H1 (cell line): Measurements from ENCODE around the gene CPTP. TPM values are rescaled to one million over a fixed set of nuclear protein-coding genes. Genes with fewer than 3 reads are reported as not detected.
A peak's percentile ranks its signal among the peaks of the same experiment; 100 is the strongest.

Experiments used
- CTCF ChIA-PET: fragments of 300-600 bp; sonication (Branson Sonifier 250); formaldehyde crosslinking; loops from one replicate; lab custom pipeline; 2021; ENCODE audit not compliant: partially characterized antibody; lab: Charles Lee
- POLR2A ChIA-PET: fragments of 300-600 bp; sonication (Branson Sonifier 250); formaldehyde crosslinking; loops from one replicate; lab custom pipeline; 2021; ENCODE audit warnings: inconsistent platforms; ENCODE audit not compliant: partially characterized antibody; lab: Charles Lee
- DNase-seq, 2 experiments: peaks; one replicate each; pipeline versions ENCODE4 v3.0.0 to v3.0.0-alpha.2; 2010 to 2022; ENCODE audit warnings: low spot score in 2 of 2, low read depth in 1 of 2, mixed read lengths in 1 of 2
- FAIRE-seq: peaks from 2 replicates; lab custom pipeline; 2011; peaks lifted over from hg19 to GRCh38; lab: Jason Lieb, UNC
- H2AFZ ChIP-seq: 2 replicates; pipeline ENCODE4 v1.8.1; 2012; ENCODE audit warnings: low read length, inconsistent platforms
- H2AK5ac ChIP-seq: 2 replicates; pipeline ENCODE4 v1.6.1; 2013; ENCODE audit warnings: low read depth, low read length
- H2BK120ac ChIP-seq: replicated peaks from 2 replicates; pipeline ENCODE3; 2013; ENCODE audit warnings: low read depth, low read length, inconsistent platforms
- H2BK12ac ChIP-seq: 2 replicates; pipeline ENCODE4 v1.6.1; 2013; ENCODE audit warnings: low read depth, low read length
- H2BK15ac ChIP-seq: 2 replicates; pipeline ENCODE4 v1.6.1; 2013; ENCODE audit warnings: low read length
- H2BK20ac ChIP-seq: 2 replicates; pipeline ENCODE4 v1.6.1; 2013; ENCODE audit warnings: low read length
- H2BK5ac ChIP-seq: 2 replicates; pipeline ENCODE4 v1.6.1; 2013; ENCODE audit warnings: low read depth, low read length
- H3K14ac ChIP-seq: 2 replicates; pipeline ENCODE4 v1.6.1; 2013; ENCODE audit warnings: inconsistent platforms; ENCODE audit not compliant: insufficient read length
- H3K18ac ChIP-seq: 2 replicates; pipeline ENCODE4 v1.6.1; 2013; ENCODE audit warnings: low read length; ENCODE audit errors: extremely low read depth
- H3K23ac ChIP-seq: 2 replicates; pipeline ENCODE4 v1.6.1; 2013; ENCODE audit warnings: inconsistent platforms; ENCODE audit not compliant: insufficient read length
- H3K23me2 ChIP-seq: 2 replicates; pipeline ENCODE4 v1.6.1; 2013; ENCODE audit warnings: low read depth, low read length
- H3K27ac ChIP-seq: 2 replicates; pipeline ENCODE4 v1.6.1; 2011; ENCODE audit warnings: low read depth, low read length, inconsistent platforms
- H3K27me3 ChIP-seq, 4 experiments: replicated peaks in 1 of 4; 1 replicate in 1 of 4; 2 replicates in 3 of 4; pipeline versions ENCODE4 v1.6.1 to v1.8.1; 2011 to 2013; ENCODE audit warnings: low read length in 3 of 4, mild to moderate bottlenecking in 3 of 4, inconsistent platforms in 2 of 4, mixed read lengths in 2 of 4, moderate library complexity in 1 of 4; ENCODE audit not compliant: control insufficient read depth in 3 of 4, insufficient read depth in 3 of 4; ENCODE audit errors: extremely low read depth in 1 of 4
- H3K36me3 ChIP-seq, 4 experiments: 2 replicates each; pipeline versions ENCODE4 v1.6.1 to v1.8.1; 2011 to 2013; ENCODE audit warnings: mild to moderate bottlenecking in 4 of 4, low read length in 3 of 4, moderate library complexity in 2 of 4, control low read depth in 1 of 4, inconsistent platforms in 1 of 4; ENCODE audit not compliant: insufficient read depth in 4 of 4, control insufficient read depth in 2 of 4
- H3K4ac ChIP-seq: replicated peaks from 2 replicates; pipeline ENCODE3; 2013; ENCODE audit warnings: low read length, low read depth, mixed read lengths, inconsistent platforms; ENCODE audit not compliant: insufficient read length
- H3K4me1 ChIP-seq, 4 experiments: replicated peaks in 1 of 4; 1 replicate in 1 of 4; 2 replicates in 3 of 4; pipeline versions ENCODE4 v1.6.1 to v1.8.1; 2011 to 2013; ENCODE audit warnings: low read length in 3 of 4, inconsistent platforms in 2 of 4, mixed read lengths in 1 of 4; ENCODE audit not compliant: insufficient read depth in 4 of 4, control insufficient read depth in 3 of 4
- H3K4me2 ChIP-seq, 2 experiments: 2 replicates each; pipeline versions ENCODE4 v1.6.1 to v1.8.1; 2011 to 2013; ENCODE audit warnings: low read depth in 2 of 2, low read length in 2 of 2, control low read depth in 1 of 2, inconsistent platforms in 1 of 2, mild to moderate bottlenecking in 1 of 2; ENCODE audit not compliant: insufficient read depth in 1 of 2
- H3K4me3 ChIP-seq, 4 experiments: fragments of 200-600, 300-600 bp in 1 of 4; sonication (generic), shearing (Covaris generic), sonication (Bioruptor Twin) in 1 of 4; 2 replicates each; pipeline versions ENCODE4 v1.5.1 to v1.8.1; 2011 to 2016; ENCODE audit warnings: low read length in 4 of 4, low read depth in 3 of 4, control low read depth in 2 of 4, inconsistent platforms in 2 of 4, mild to moderate bottlenecking in 2 of 4, mixed read lengths in 1 of 4, moderate library complexity in 1 of 4; ENCODE audit not compliant: insufficient read depth in 2 of 4; ENCODE audit errors: extremely low read depth in 1 of 4
- H3K56ac ChIP-seq: replicated peaks from 2 replicates; pipeline ENCODE3; 2013; ENCODE audit warnings: low read depth, mild to moderate bottlenecking, mixed read lengths, low read length, inconsistent platforms; ENCODE audit not compliant: insufficient read length
- H3K79me1 ChIP-seq: 2 replicates; pipeline ENCODE4 v1.6.1; 2013; ENCODE audit warnings: low read depth, low read length, control low read depth
- H3K79me2 ChIP-seq, 2 experiments: 2 replicates each; pipeline versions ENCODE4 v1.6.1 to v1.8.1; 2012 to 2013; ENCODE audit warnings: low read length in 2 of 2, mild to moderate bottlenecking in 2 of 2, inconsistent platforms in 1 of 2; ENCODE audit not compliant: insufficient read depth in 2 of 2, control insufficient read depth in 1 of 2
- H3K9ac ChIP-seq, 4 experiments: replicated peaks in 1 of 4; 1 replicate in 1 of 4; 2 replicates in 3 of 4; pipeline versions ENCODE4 v1.6.1 to v1.8.1; 2011 to 2013; ENCODE audit warnings: low read depth in 3 of 4, low read length in 3 of 4, control low read depth in 2 of 4, mild to moderate bottlenecking in 2 of 4, moderate library complexity in 2 of 4, inconsistent platforms in 1 of 4; ENCODE audit errors: extremely low read depth in 1 of 4
- H3K9me3 ChIP-seq, 2 experiments: 2 replicates each; pipeline versions ENCODE4 v1.6.1 to v1.8.1; 2012 to 2013; ENCODE audit warnings: mild to moderate bottlenecking in 2 of 2, moderate library complexity in 2 of 2, control low read depth in 1 of 2, inconsistent platforms in 1 of 2, low read depth in 1 of 2, low read length in 1 of 2, mixed read lengths in 1 of 2; ENCODE audit not compliant: insufficient read depth in 2 of 2
- H4K20me1 ChIP-seq, 2 experiments: replicated peaks in 1 of 2; 2 replicates each; pipeline versions ENCODE3 to v1.8.1; 2011 to 2013; ENCODE audit warnings: inconsistent platforms in 2 of 2, low read length in 2 of 2, mild to moderate bottlenecking in 1 of 2; ENCODE audit not compliant: insufficient read depth in 2 of 2, control insufficient read depth in 1 of 2
- H4K5ac ChIP-seq: 2 replicates; pipeline ENCODE4 v1.6.1; 2013; ENCODE audit warnings: low read length, low read depth, mixed read lengths, inconsistent platforms; ENCODE audit not compliant: insufficient read length
- H4K8ac ChIP-seq: 2 replicates; pipeline ENCODE4 v1.8.0; 2013; ENCODE audit warnings: mild to moderate bottlenecking, moderate library complexity, low read length, inconsistent platforms; ENCODE audit not compliant: insufficient read depth; ENCODE audit errors: extremely low read depth
- H4K91ac ChIP-seq: replicated peaks from 2 replicates; pipeline ENCODE3; 2013; ENCODE audit warnings: low read length, mixed read lengths, inconsistent platforms; ENCODE audit not compliant: insufficient read length
- CBX8 ChIP-seq: fragments of 300-800, 300-1000 bp; sonication (generic); IDR thresholded peaks from 2 replicates; pipeline ENCODE4 v1.7.1; 2016; ENCODE audit warnings: low read depth, low read length, borderline replicate concordance
- EGR1 ChIP-seq: IDR thresholded peaks from 2 replicates; pipeline ENCODE4 v1.6.1; 2011; ENCODE audit warnings: low read depth, low read length, borderline replicate concordance
- WGBS, 2 experiments: shearing (Covaris generic) in 1 of 2; methylation state at CpG; one replicate each; pipeline versions ENCODE4 v1.1.6 to v1.1.7; 2013 to 2015; ENCODE audit warnings: low lambda C conversion rate in 2 of 2, mixed read lengths in 2 of 2, inconsistent platforms in 1 of 2, low coverage in 1 of 2, missing lambda C conversion rate in 1 of 2; ENCODE audit not compliant: insufficient replicate concordance in 2 of 2, insufficient coverage in 1 of 2, insufficient read length in 1 of 2; ENCODE audit errors: extremely low coverage in 1 of 2, missing lambda C conversion rate in 1 of 2; 5-methylcytosine and 5-hydroxymethylcytosine counted together
- polyA plus RNA-seq, 7 experiments: library from polyadenylated mRNA; depleted of rRNA in 3 of 7; stranded (reverse) in 5 of 7; unstranded in 2 of 7; fragments of >200 nt in 5 of 7; fragments of 200-250 nt in 2 of 7; gene quantifications; 1 replicate in 5 of 7; 2 replicates in 1 of 7; 4 replicates in 1 of 7; pipeline versions ENCODE4 v1.2.1 to v1.2.3, GENCODE V29; 2011 to 2013; ENCODE audit warnings: missing spikeins in 2 of 7, mixed read lengths in 2 of 7
- total RNA-seq: library from RNA; stranded (reverse); fragmentation: NEBNext Ultra II Directional; extraction: Animal tissue kit (Norgen Biotek cat#: 25700); gene quantifications from 2 replicates; pipeline ENCODE4 v1.2.1, GENCODE V29; 2021

CPTP gene
- total and polyA plus RNA-seq, 2 of the 8 experiments (the other 6 are each of a cell fraction or from before 2014, with no cell fraction given) = 8.1 to 10.6 TPM

DNA sequence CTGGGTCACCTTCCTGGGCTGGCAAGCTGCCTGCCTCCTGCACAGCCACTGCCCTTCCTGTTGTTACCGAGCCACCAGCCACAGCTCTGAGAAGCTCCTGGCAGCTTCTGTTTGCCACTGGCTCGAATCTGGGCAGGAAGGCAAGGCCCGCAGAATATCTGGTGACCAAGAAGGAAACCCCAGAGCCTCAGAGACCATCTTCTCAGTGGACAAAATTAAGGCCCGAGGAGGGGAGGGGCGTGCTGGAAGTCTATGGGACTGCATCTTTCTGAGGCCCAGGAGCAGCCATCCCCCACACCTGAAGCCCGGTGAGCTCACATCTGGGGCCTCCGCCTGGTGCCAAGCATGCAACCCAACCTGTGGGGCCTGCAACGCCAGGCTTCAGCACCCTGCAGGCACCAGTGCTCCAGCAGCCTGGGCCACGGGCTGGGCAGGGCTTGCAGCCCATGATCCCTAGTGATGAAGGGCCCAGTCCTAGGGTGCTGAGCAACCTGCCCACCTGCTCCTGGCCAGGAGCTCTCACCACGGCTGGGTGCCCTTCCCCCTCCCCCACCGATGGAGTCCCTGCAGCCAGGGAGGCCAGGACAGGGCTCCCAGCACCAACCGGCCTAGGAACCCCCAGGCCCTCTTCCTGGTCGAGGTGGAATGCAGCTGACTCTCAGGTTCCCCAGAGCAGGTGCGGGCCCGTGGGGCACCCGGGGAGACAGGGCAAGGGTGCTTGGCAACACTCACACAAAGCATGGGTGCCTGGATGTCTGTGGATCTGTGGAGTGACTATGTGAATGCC lies 879 bp downstream of the CPTP start:
- Histone ChIP-seq H3K4me1 (peaks cover 0 to 13% (median 3%) of the 10 kb centered on the region in 4 experiments; a peak in 5 of 7 replicates), H2BK15ac (no peak overlapping the region), H3K79me2 (peaks cover 9 to 42% of the 10 kb centered on the region in 2 experiments; a peak in 3 of 4 replicates)

More for the DNA sequence above, 879 bp downstream of the CPTP start:
- H4K8ac ChIP-seq = peak overlapping the region; percentile 79
- H3K4me3 ChIP-seq = peak overlapping the region; percentile 60 to 100 (median 78)
- peaks cover 0 to 8% (median 1%) of the 10 kb centered on the region in 4 experiments; a peak in 3 of 8 replicates for H3K36me3 ChIP-seq
- CTCF ChIA-PET = no interaction called here
- H3K27ac ChIP-seq = no peak overlapping the region; the same call in 1 of the 2 replicates
- H2BK5ac ChIP-seq = no peak overlapping the region; the same call in 1 of the 2 replicates
- no peak overlapping the region for H4K91ac ChIP-seq
- H2AK5ac ChIP-seq = no peak overlapping the region; the same call in 1 of the 2 replicates
- H3K18ac ChIP-seq = no peak overlapping the region
- WGBS, 2 experiments = 83% methylated on average over 16 of the region's 16 CpGs; no CpG with 5 or more reads in 1 of the 2 experiments
- H3K79me1 ChIP-seq = peaks cover 30% of the 10 kb centered on the region
- H4K20me1 ChIP-seq = peaks cover 20 to 36% of the 10 kb centered on the region in 2 experiments
- peak overlapping the region; percentile 69 to 97 for H3K4me2 ChIP-seq
- H2BK20ac ChIP-seq = no peak overlapping the region
- H2AFZ ChIP-seq = no peak overlapping the region
- POLR2A ChIA-PET = interaction anchor here (0.8 to 3.4 kb wide), 11 partner anchors 9 to 290 kb away, joined by 3 to 27 read pairs (median 4); partner anchors contain the start of gene MIB2
- peak overlapping the region; percentile 64 for H3K56ac ChIP-seq
- DNase-seq (no peak), FAIRE-seq (no peak)
- peaks cover 9% of the 10 kb centered on the region for H3K23me2 ChIP-seq
- no peaks in the 10 kb centered on the region; a peak in 1 of 7 replicates for H3K27me3 ChIP-seq
- H3K9me3 ChIP-seq = peaks cover 0 to 6% of the 10 kb centered on the region in 2 experiments; a peak in 2 of 4 replicates
- H3K9ac ChIP-seq = peak overlapping the region in 3 of 4 experiments; percentile 26 to 68 (median 57); a peak in 4 of 7 replicates
- H2BK120ac ChIP-seq = no peak overlapping the region
- H3K23ac ChIP-seq = no peak overlapping the region
- H3K14ac ChIP-seq = no peak overlapping the region
- 0 out of 2 replicates have a peak overlapping the region, but pooled peaks have one; percentile 9 for H2BK12ac ChIP-seq
- peak overlapping the region; percentile 69 for H3K4ac ChIP-seq
- TF ChIP-seq CBX8 = no peak
- no peak for TF ChIP-seq EGR1
- H4K5ac ChIP-seq = no peak overlapping the region
